Pancreas (tissue), 10 donors: ENCODE results near the gene RNF149. TPM values are rescaled to one million over a fixed set of nuclear protein-coding genes. Genes with fewer than 3 reads are reported as not detected.

Experiments used
- ATAC-seq, 4 donors: fragments of 200-7000 bp; cut with Tn5 transposase; one replicate each; pipeline versions ENCODE4 v1.8.0 to v1.9.1; 2020; ENCODE audit warnings: mild to moderate bottlenecking in 4 of 4, moderate library complexity in 4 of 4
- DNase-seq, 6 donors: peaks; one replicate each; pipeline ENCODE4 v3.0.0-alpha.2; 2020
- FAIRE-seq: peaks from 2 replicates; lab custom pipeline; 2012; peaks lifted over from hg19 to GRCh38; lab: Jason Lieb, UNC
- H3K27ac ChIP-seq, 4 donors: fragments of 200-600 bp; sonication (generic); 1 replicate in 3 of 4; 2 replicates in 1 of 4; pipeline versions ENCODE4 v1.5.0 to v1.8.0; 2020
- H3K27me3 ChIP-seq, 4 donors: fragments of 200-600 bp; one replicate each; pipeline ENCODE4 v1.8.0; 2021
- H3K36me3 ChIP-seq, 3 donors: fragments of 200-600 bp; sonication (generic) in 1 of 3; one replicate each; pipeline versions ENCODE4 v1.5.0 to v1.8.0; 2020 to 2021
- H3K4me1 ChIP-seq, 3 donors: fragments of 200-600 bp; one replicate each; pipeline ENCODE4 v1.8.0; 2021
- H3K4me3 ChIP-seq, 4 donors: fragments of 200-600 bp; sonication (generic) in 2 of 4; one replicate each; pipeline versions ENCODE4 v1.5.0 to v1.8.0; 2020 to 2021
- H3K9me3 ChIP-seq, 4 donors: fragments of 200-600 bp; one replicate each; pipeline ENCODE4 v1.8.0; 2021
- WGBS, 2 donors: extraction: QIAGEN DNeasy Blood & Tissue Kit; methylation state at CpG; one replicate each; pipeline ENCODE4 v1.1.7; 2013; 5-methylcytosine and 5-hydroxymethylcytosine counted together
- intact Hi-C, 3 donors: fragments of 100-400 bp; cut with DNase I; formaldehyde crosslinking; loops; one replicate each; pipeline versions ENCODE4 v1.11.1 to v1.14.2; 2022
- polyA plus RNA-seq, 2 donors: library from polyadenylated mRNA; stranded (reverse); fragments of 200-250 nt; gene quantifications; one replicate each; pipeline ENCODE4 v1.2.3, GENCODE V29; 2013
- total RNA-seq, 6 donors: library from RNA; stranded (reverse); fragmentation: NEBNext Ultra II Directional in 4 of 6; extraction: Animal tissue kit (Norgen Biotek cat#: 25700) in 4 of 6; gene quantifications; one replicate each; pipeline versions ENCODE4 v1.2.1 to v1.2.4, GENCODE V29; 2021 to 2023
- TF ChIP-seq, protein P1 (sequence below), 4 donors: fragments of 200-600 bp; sonication (generic) in 3 of 4; IDR thresholded peaks; one replicate each; pipeline versions ENCODE4 v1.5.0 to v1.8.0; 2021; ENCODE audit warnings: antibody characterized with exemption in 4 of 4
- donor health status: healthy with polysubstance abuse.
- donor health status: DM: no; HTN: no; CAD: no; lungs with moderate emphysema.
- donor health status: DM: no; HTN: no; CAD: no.
- donor health status: control.
- donor health status: control.
- donor health status: Bipolar disorder and iron deficiency.
- donor health status: DM: yes; HTN: yes; CAD: no.
- donor health status: DM: no; HTN: no; CAD: no.
- donor health status: DM: no; HTN: no; CAD: no.
- donor health status: DM: yes; HTN: yes; CAD: no.

The RNF149 gene
- total and polyA plus RNA-seq, 8 donors = 18.8 to 36.9 (median 25.3) TPM

DNA sequence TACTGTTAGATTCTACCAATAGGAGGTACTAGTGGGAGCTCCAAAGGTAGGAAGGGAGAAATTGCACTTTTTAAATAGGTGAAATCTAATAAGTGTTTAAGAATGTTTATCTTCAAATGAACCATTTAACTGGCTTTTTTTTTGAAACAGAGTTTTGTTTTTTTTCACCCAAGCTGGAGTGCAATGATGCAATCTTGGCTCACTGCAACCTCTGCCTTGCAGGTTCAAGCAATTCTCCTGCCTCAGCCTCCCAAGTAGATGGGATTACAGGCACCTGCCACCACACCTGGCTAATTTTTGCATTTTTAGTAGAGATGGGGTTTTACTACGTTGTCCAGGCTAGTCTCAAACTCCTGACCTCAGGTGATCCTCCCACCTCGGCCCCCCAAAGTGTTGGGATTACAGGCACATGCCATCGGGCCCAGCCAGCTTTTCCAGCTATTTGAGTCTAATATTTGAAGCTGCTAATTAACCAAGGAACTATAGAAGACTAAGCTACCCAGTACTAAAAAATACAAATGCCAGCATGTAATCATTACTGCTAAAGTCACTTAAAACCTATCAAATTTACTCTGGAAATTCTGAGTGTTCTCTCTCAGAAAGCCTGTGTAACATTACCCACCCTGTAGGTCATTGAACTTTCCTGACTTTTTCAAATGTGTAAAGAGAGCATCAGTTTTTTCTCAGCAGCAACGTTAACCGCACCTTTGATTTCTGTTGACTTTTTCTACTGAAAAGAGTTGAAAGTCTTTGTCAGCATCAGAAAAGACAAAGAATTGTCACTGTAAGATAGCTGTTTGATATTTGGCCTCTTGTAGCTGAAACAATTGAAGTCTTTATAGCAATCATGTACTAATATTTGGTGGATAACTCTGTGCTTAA, 24.6 kb upstream of the RNF149 start:
- intact Hi-C loops = no loop called here
- no peak for DNase-seq
- 71 to 72% methylated on average over 5 of the region's 5 CpGs for WGBS, 2 donors
- Histone ChIP-seq H3K27ac (no peak overlapping the region), H3K36me3 (no peaks in the 10 kb centered on the region), H3K9me3 (no peaks in the 10 kb centered on the region), H3K4me1 (peaks cover 0 to 8% (median 0%) of the 10 kb centered on the region in 3 donors), H3K4me3 (no peak overlapping the region), H3K27me3 (no peaks in the 10 kb centered on the region)
- TF ChIP-seq, protein P1, sequence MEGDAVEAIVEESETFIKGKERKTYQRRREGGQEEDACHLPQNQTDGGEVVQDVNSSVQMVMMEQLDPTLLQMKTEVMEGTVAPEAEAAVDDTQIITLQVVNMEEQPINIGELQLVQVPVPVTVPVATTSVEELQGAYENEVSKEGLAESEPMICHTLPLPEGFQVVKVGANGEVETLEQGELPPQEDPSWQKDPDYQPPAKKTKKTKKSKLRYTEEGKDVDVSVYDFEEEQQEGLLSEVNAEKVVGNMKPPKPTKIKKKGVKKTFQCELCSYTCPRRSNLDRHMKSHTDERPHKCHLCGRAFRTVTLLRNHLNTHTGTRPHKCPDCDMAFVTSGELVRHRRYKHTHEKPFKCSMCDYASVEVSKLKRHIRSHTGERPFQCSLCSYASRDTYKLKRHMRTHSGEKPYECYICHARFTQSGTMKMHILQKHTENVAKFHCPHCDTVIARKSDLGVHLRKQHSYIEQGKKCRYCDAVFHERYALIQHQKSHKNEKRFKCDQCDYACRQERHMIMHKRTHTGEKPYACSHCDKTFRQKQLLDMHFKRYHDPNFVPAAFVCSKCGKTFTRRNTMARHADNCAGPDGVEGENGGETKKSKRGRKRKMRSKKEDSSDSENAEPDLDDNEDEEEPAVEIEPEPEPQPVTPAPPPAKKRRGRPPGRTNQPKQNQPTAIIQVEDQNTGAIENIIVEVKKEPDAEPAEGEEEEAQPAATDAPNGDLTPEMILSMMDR (IDR thresholded peaks at IDR 0.05) = no peak
- no peak for FAIRE-seq
- no peak for ATAC-seq

DNA sequence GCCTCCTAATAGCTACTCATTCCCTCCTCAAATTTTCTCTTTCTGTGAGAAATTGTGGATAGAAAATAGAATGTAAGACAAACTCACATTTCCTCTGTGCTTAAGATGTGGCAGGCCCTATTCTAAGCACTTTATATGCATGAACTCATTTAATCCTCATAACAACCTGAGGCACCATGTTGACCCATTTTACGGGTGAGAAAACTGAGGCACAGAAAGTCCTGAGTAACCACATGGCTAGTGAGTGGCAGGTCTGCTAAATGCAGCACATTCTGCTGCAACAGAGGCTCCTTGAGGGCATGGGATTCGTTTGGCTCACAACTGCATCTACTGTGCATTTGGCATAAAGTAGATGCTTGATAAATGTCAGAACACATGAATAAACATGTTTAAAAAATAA, 22.7 kb upstream of the RNF149 start:
- Histone ChIP-seq H3K27ac (peak overlapping the region in 1 of 4 donors; percentile 50), H3K4me1 (peaks cover 0 to 15% (median 0%) of the 10 kb centered on the region in 3 donors), H3K27me3 (no peaks in the 10 kb centered on the region), H3K4me3 (no peak overlapping the region), H3K9me3 (no peaks in the 10 kb centered on the region), H3K36me3 (no peaks in the 10 kb centered on the region)
- no peak for FAIRE-seq
- WGBS, 2 donors = 66 to 73% methylated on average over 2 of the region's 2 CpGs
- no peak for DNase-seq
- TF ChIP-seq, protein P1 (IDR thresholded peaks at IDR 0.05) = no peak
- no peak for ATAC-seq
- intact Hi-C loops = no loop called here

DNA sequence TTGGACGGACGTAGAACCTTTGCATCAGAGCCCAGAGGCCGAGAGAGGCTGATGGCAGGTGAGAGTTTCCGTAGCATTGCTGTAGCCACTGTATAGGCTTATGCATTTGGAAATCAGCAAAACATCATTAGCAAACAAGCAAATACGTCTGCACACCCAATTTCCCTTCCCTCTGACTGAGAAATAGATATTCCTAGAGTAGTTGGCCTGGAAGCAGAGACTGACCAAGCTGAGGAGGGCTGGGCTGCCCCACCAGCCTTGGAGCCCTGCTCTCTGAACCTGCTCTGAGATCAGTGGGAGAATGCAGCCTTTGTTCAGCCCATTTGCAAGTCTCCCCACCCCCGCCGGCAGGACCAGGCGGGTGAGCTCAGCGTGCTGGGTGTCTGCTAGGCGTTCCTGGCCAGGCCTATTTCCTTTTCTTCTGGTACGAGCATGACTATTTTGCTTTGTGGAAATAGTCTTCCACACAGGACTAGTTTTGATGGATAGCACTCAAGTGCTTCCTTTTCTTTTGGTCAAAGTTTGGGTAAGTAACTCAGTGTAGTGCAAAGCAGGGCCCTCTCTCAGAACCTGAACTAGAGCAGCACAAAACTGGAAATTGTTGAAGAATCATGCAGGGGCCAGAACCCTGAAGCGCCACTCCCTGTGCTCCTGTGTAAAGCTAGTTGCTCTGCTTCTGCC, 21.9 kb upstream of the RNF149 start:
- intact Hi-C loops = no loop called here
- FAIRE-seq (no peak), DNase-seq (peak; percentile 35 to 61 (median 44)), ATAC-seq (peak; percentile 44 to 76 (median 67))
- 65 to 69% methylated on average over 12 of the region's 12 CpGs for WGBS, 2 donors
- TF ChIP-seq, protein P1 (IDR thresholded peaks at IDR 0.05) = no peak
- H3K27ac ChIP-seq = peak overlapping the region in 2 of 4 donors; percentile 50 to 51
- H3K27me3 ChIP-seq = no peaks in the 10 kb centered on the region
- no peaks in the 10 kb centered on the region for H3K36me3 ChIP-seq
- H3K4me1 ChIP-seq = peaks cover 0 to 15% (median 0%) of the 10 kb centered on the region in 3 donors
- no peak overlapping the region for H3K4me3 ChIP-seq
- no peaks in the 10 kb centered on the region for H3K9me3 ChIP-seq

DNA sequence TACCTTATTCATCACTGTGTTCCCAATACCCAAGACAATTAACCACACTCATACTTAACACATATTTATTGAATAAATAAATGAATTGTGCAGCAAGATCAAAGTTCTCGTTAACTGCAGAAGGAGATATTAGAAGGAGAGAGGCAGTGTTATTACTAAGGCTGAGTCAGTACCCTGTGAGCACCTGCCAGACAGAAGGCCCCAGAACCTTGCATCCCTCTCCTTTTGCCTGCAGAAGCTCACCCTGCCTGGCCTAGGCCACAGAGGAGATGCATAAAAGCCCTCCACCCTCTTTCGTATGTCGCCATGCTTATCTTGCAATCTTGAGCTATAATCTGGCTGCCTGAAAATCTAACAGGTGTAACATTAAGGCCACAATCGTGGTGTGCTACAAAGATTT, 20.5 kb upstream of the RNF149 start:
- 77 to 84% methylated on average over 4 of the region's 4 CpGs for WGBS, 2 donors
- Histone ChIP-seq H3K27ac (peak overlapping the region in 2 of 4 donors; percentile 50 to 55), H3K36me3 (no peaks in the 10 kb centered on the region), H3K27me3 (no peaks in the 10 kb centered on the region), H3K9me3 (no peaks in the 10 kb centered on the region), H3K4me3 (no peak overlapping the region), H3K4me1 (peaks cover 0 to 15% (median 0%) of the 10 kb centered on the region in 3 donors)
- intact Hi-C loops = no loop called here
- no peak for DNase-seq
- no peak for FAIRE-seq
- TF ChIP-seq, protein P1 (IDR thresholded peaks at IDR 0.05) = no peak
- no peak for ATAC-seq
